Measurements from ENCODE around the gene SHANK2.
"Not testable (repeated sequence)": the region's sequence is repeated elsewhere in the genome, so short reads cannot be mapped to it uniquely, and the experiment has no call there.

SHANK2 gene

GRCh38 chr11:71242391-71242790 is 10.0 kb downstream of the SHANK2 start:
- no peak for DNase-seq

DNA sequence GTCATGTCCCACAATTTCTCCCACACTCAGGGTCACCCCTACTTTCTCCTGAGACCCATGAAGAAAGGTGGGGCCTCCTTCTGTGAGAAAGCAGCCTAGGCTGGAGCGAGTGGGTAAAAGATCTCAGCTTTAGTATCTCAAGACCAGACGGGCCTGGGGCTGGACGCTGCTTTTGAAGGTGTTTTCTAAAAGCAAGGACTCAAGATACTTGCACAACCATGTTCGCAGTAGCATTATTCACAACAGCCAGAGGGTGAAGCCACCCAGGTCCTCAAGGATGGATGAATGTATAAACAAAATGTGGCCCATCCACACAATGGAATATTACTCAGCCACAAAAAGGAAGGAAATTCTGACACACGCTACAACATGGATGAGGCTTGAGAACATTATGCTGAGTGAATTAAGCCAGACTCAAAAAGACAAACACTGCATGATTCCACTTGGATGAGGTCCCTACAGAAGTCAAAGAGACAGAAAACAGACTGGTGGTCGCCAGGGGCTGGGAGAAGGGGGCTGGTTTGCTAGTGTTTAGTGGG is 10.6 kb downstream of the SHANK2 start:
- DNase-seq = no peak

DNA sequence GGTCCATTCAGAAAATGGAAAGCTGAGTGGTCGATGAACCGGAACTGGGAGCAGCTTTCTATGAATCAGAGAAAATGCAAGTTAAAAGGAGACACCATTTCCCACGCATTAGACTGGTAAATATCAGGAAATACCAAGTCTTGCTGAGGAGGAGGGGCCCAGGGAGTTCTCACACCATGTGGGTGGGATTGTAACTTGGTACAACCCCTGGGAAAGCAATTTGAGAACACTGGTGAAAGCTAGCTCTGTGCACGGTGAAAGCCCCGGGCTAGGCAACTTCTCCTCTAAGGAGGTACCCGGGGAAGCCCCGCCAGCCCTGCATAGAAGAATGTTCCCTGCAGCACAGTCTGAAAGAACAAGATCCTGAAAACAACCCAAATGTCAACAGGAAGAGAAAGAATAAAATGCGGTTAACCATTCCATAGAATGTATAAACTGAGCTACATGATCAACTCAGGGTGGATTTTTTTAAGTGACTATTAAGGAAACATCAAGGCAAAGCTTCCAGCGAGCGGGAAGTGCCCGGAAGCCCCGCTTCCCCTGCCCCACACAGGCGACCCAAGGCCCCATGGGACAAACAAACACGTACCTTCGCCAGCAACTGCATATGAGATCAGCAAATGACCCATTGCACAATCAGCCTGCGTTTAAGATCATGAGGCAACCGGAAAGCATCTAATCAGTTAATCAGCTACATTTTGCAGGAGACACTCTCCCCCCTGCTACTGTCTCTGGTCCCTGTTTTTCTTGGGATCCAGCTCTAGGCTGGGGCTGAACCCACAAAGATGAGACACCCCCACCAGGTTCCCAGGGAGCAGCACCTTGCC is 11.3 kb downstream of the SHANK2 start:
- DNase-seq = peak; percentile 23

DNA sequence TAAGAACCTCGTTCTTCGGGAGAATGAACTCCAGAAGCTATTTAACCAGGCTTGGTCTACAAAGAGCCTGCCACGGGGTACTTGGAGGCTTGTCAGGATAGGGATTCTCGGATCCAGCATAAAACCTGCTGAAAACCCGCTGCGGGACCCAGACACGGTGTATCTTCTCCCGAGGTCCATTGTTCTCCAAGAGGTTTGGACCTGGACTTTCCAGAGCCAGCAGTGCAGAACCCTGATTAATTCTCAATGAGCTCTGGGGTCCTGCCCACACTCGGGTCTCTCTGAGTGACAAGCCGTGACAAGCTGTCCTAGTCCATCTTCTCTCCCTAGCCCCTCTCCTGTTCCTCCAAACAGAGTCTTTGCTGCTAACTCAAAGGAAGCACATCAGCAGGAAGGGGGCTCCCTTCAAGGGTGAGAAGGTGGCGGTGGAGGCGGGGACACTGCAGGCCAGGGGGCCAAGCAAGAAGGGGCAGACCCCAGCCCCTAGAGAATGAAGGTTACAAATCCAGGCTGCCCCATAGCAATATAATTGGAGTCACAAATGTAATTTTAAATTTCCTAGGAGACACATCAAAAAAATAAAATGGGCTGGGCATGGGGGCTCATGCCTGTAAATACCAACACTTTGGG is 12.2 kb downstream of the SHANK2 start:
- DNase-seq = no peak

DNA sequence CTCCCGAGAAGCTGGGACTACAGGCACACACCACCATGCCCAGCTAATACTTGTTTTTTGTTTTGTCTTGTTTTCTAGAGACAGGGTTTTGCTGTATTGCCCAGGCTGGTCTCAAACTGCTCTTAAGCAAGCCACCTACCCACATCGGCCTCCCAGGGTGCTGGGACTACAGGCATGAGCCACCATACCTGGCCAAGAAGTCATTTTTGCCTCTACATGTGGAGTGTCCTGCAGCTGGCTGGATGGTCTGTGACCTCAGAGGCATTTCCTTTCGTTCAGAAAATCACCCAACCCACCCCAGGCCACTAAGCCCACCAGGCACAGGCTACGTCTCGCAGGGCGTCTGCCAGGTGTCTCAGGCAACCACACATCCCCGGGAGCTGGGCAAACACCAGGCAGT is 12.8 kb downstream of the SHANK2 start:
- no peak for DNase-seq

DNA sequence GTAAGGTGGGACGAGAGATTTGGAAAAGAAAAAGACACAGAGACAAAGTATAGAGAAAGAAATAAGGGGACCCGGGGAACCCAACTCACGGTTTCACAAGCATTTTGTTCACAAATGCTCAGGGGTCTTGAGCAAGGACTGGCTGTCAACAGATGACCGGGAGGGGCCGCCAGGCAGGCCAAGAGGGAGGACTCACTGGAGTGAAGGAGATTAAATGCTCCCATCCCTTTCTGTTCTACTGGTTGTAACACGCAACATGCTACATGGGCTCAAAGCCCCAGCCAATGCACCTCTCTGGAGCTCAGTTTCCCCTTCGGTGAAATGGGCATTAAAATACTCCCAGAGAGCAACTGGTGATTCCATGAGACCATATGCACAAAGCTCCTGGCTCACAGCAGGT is 13.4 kb downstream of the SHANK2 start:
- DNase-seq = no peak

DNA sequence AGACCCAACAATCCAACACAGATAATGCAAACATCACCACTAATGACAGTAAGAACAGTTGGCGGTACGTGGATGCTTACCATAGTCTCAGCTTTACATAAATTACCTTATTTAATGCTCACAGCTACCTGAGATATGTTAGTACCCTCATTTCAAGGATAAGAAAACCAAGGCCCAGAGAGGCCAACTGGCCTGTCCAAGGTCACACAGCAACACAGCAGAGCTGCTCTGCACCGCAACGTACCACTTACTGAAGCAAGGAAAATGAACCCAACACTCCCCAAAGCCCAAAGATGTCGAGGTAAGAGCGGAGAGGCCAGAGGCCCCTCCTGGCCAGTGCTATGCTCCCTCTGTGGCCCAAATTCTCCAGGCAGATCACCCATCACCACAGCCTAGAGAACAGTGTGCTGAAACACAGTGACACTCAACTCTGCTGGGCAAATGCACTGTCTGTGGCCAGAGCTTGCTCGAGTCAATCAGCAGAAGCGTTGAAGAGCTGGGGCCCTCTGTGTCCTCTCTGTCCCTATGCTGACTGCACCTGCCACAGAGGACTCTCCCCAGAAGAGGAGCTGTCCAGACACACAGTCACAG is 14.0 kb downstream of the SHANK2 start:
- DNase-seq = no peak

DNA sequence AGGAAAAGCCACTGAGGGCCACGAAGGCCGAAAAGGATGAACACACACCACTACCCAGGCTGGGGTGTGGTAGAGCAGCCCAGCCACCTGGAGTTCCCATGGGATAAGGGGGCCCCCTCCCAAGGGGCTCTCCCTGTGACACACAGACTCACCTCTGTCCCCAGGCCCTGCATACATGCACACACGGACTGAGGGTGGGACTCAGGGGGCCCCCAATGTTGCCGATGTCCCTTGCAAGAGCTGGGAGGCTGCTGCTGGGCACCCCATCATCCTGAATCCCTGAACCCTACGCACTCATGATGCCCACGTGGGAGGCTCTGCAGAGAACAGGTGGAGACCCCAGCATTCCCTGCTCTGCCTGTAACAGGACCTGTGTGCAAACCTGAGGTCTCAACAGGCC is 14.5 kb downstream of the SHANK2 start:
- no peak for DNase-seq

- no peak for DNase-seq
These were observed 15.4 kb downstream of the SHANK2 start for GRCh38 chr11:71236836-71237475.

DNA sequence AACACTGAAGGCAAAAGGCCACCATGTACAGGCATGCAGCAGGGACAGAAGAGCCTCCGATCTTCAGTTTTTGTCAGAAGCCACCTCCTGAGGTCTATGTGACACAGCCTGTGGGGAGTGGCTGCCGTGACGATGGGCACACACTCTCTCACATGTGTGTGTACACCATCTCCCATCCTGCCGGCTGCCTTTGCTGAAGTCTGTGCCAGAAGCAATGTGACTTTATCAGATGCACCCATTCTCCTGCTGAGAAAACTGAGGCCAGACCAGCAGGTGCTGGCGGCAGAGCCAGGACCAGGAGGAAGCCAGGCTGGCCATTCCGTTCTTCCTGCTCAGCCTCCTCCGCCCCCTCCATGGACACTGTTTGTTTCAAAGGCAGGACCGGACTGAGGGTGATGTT is 16.7 kb downstream of the SHANK2 start:
- no peak for DNase-seq

DNA sequence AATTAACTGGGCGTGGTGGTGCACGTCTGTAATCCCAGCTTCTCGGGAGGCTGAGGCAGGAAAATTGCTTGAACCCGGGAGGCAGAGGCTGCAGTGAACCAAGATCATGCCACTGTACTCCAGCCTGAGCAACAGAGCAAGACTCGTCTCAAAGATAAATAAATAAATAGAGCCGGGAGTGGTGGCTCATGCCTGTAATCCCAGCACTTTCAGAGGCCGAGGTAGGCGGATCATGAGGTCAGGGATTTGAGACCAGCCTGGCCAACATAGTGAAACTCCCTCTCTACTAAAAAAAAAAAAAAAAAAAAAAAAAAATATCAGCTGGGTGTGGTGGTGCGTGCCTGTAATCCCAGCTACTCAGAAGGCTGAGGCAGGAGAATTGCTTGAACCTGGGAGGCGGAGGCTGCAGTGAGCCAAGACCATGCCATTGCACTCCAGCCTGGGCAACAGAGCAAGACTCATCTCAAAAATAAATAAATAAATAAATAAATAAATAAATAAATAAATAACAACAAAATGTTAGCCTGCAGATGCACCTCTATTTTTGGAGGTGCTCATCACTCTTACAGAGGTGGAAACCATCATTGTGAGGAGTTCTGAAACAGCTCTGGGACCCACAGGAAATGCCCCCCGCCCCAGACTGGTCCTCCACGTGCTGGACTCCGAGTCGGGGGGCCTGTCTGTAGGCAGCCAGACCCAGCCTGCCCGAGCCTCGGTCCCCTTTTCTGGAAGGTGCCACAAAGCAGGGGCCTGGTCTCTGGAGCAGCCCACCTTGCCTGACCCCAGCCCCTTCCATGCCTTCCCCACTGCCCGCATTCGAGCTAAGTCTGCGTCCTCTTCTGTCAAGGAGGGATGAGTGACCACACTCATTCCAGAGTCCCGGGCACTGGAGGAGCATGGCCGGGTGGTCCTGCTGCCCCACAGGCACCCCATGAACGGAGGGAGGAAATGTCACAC is 18.2 kb downstream of the SHANK2 start:
- not testable (repeated sequence) for DNase-seq

DNA sequence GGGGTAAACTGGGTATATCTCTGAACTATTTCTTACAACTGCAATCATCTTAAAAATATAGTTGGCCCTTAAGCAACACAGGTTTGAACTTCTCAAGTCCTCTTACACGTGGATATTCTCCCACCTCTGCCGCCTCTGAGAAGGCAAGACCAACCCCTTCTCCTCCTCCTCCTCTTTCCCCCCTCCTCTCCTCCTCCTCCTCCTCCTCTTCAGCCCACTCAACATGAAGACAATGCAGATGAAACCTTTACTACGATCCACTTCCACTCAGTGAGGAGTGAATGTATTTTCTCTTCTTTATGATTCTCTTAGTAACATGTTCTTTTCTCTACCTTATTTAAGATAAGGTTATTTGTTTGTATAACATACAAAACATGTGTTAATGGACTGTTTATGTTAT is 20.0 kb downstream of the SHANK2 start:
- no peak for DNase-seq

- DNase-seq = no peak
These were observed 23.4 kb downstream of the SHANK2 start for GRCh38 chr11:71228961-71229360.

DNA sequence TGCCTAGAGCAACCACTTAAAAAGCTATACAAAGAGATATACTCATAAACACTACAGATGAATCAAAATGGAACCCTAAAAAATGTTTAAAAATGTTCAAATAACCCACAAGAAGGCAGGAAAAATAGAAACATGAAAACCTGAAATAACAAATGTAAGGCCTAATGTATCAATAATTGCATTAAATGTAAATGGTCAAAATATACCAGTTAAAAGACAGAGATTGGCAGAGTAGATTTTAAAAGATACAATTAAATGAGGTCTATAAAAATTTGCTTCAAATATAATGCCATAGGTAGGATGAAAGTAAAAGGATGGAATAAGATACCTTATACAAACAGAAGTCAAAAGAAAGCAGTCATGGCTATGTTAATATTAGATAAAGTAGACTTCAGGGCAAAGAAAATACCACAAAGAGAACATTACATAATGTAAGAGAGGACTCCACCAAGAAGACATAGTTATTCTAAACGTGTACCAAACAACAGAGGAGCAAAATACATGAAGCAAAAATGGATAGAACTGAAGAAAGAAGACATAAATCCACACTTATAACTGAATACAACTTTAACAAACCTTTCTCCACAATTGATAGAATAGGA is 25.2 kb downstream of the SHANK2 start:
- no peak for DNase-seq

GRCh38 chr11:71223671-71224660 is 28.4 kb downstream of the SHANK2 start:
- DNase-seq = no peak

DNA sequence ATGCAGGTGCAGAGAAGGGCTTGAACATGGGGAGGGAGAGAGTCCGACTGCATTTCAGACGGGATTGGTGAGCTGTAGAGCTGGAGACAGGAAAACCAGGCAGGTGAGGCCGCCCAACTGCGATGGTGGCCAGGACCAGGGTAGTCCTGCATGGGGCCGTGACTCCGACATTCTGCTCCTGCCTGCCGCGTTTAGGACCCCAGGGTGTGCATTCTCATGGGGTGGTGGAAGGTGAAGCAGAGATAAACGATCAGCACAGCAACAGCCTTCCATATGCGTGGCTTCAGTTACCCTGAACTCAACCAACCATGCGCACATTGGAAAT is 29.3 kb downstream of the SHANK2 start:
- DNase-seq = no peak

GRCh38 chr11:71222318-71223080 is 29.9 kb downstream of the SHANK2 start:
- DNase-seq = no peak

DNA sequence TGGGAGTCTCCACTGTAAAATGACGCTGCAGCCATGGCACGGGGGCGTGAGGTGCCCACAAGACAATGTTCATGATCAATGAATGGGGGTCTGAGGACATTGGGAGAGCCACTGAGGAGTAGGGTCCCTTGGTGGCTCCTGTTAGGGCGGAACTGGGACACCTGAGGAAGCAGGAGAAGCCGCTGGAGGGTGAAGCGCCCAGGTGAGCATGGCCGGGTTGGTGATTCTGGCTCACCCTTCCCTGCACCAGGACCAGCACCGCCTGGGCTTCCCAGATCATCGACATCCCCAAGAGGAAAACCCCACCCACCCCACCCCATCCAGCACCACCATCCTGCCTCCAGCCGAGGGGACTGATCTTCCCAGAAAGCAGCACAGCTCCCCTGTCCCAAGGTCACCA is 30.6 kb downstream of the SHANK2 start:
- no peak for DNase-seq

DNA sequence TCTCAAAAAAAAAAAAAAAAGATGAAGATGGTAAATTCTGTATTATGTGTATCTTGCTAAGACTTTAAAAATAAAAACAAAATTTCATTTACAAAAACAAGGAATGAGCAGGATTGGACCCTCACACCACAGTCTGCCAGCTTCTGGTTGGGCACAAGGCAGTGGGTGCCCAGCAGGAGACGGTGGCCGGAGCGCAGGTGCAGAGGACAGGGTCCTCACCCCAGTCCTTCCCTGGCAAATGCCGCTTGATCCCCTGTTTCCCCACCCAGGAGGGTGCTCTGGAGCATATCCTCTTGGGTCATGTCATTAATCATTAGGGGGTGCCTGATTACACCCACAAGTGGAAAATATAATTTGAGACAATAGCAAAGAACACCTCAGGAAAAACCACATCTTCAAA is 31.2 kb downstream of the SHANK2 start:
- no peak for DNase-seq

All from fibroblast of upper back skin (primary cell).